ENCODE measurements around the gene ZNF319. TPM values are rescaled to one million over a fixed set of nuclear protein-coding genes. Genes with fewer than 3 reads are reported as not detected.

Gene ZNF319
- polyA plus RNA-seq, 1 experiment = 4.7 TPM

DNA sequence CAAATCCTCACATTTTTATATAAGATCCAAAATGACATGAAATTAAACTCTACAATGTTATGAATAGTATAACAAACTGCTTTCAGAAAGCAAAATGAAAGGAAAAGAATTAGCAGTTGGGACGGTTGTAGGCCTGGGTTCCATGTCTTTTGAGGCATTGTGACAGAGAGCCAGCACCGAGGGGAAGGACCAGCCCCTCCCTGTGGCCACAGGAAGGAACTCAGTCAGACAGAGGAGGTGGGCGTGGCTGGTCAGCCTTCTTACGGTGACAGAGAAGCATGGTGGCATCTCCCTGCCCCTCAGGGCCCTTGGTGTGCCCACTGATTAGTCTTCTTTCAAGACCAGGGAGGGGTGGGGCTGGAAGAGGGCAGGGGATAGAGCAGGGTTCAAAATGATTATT, 5.7 kb downstream of the ZNF319 start:
- no peak for DNase-seq (ENCODE audit: low read depth, low spot score)
- H3K27me3 ChIP-seq (ENCODE audit: control insufficient read depth, insufficient read depth, low read length) = no peaks in the 10 kb centered on the region
- POLR2A ChIA-PET = no interaction called here
- TF ChIP-seq, protein P1, sequence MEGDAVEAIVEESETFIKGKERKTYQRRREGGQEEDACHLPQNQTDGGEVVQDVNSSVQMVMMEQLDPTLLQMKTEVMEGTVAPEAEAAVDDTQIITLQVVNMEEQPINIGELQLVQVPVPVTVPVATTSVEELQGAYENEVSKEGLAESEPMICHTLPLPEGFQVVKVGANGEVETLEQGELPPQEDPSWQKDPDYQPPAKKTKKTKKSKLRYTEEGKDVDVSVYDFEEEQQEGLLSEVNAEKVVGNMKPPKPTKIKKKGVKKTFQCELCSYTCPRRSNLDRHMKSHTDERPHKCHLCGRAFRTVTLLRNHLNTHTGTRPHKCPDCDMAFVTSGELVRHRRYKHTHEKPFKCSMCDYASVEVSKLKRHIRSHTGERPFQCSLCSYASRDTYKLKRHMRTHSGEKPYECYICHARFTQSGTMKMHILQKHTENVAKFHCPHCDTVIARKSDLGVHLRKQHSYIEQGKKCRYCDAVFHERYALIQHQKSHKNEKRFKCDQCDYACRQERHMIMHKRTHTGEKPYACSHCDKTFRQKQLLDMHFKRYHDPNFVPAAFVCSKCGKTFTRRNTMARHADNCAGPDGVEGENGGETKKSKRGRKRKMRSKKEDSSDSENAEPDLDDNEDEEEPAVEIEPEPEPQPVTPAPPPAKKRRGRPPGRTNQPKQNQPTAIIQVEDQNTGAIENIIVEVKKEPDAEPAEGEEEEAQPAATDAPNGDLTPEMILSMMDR (IDR thresholded peaks at IDR 0.05; ENCODE audit: low read depth, low read length) = peak; percentile 32
- H3K9me3 ChIP-seq (ENCODE audit: control insufficient read depth, insufficient read depth, low read length) = no peaks in the 10 kb centered on the region
- CTCF ChIA-PET = no interaction called here
- no peak overlapping the region for H3K4me3 ChIP-seq (ENCODE audit: low read depth, low read length)
- H3K27ac ChIP-seq (ENCODE audit: low read depth, low read length) = no peak overlapping the region

DNA sequence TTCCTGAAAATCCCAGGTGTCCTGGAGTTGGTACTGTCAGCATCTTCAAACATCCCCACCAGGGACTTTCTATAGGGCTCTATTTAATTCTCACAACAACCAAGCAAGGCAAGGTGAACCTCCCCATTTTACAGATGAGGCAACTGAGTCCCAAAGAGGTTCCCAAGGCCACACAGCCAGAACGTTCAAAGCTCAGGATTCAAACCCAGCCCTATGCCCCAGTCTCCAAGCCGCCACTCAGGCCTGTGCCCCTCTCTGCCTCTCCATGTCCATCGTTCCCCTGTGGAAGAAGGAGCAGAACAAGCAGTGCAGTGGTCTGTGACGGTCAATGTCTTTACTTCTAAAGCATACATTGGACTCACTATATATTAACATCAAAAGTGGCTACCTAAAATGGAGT, 6.1 kb downstream of the ZNF319 start:
- ChIA-PET CTCF (no interaction called here), POLR2A (no interaction called here)
- TF ChIP-seq, protein P1 (IDR thresholded peaks at IDR 0.05; ENCODE audit: low read depth, low read length) = no peak
- no peaks in the 10 kb centered on the region for H3K9me3 ChIP-seq (ENCODE audit: control insufficient read depth, insufficient read depth, low read length)
- DNase-seq (ENCODE audit: low read depth, low spot score) = no peak
- no peak overlapping the region for H3K27ac ChIP-seq (ENCODE audit: low read depth, low read length)
- H3K4me3 ChIP-seq (ENCODE audit: low read depth, low read length) = no peak overlapping the region
- no peaks in the 10 kb centered on the region for H3K27me3 ChIP-seq (ENCODE audit: control insufficient read depth, insufficient read depth, low read length)

DNA sequence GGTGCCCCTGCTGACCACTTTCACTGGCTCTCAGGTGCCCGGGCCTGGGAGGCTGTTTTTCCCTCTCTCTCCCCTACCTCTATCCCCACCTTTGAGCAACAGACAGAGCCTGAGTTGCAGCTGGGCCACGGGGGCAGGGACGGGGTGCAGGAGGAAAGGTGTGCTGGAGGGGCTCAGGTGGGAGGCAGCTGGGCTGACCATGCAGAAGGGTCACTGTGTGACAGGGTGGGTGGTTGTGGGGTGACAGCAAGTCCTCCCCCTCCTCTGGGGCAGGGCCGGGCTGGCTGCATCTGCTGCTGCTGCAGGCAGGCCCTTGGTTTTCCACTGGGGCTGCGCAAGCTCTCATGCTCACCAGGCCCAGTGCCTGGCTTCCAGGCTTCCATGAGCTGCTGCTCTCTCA, 6.6 kb downstream of the ZNF319 start:
- no peak overlapping the region for H3K27ac ChIP-seq (ENCODE audit: low read depth, low read length)
- POLR2A ChIA-PET = no interaction called here
- no peak overlapping the region for H3K4me3 ChIP-seq (ENCODE audit: low read depth, low read length)
- peaks cover under 1% of the 10 kb centered on the region for H3K27me3 ChIP-seq (ENCODE audit: control insufficient read depth, insufficient read depth, low read length)
- H3K9me3 ChIP-seq (ENCODE audit: control insufficient read depth, insufficient read depth, low read length) = no peaks in the 10 kb centered on the region
- TF ChIP-seq, protein P1 (IDR thresholded peaks at IDR 0.05; ENCODE audit: low read depth, low read length) = no peak
- CTCF ChIA-PET = no interaction called here
- DNase-seq (ENCODE audit: low read depth, low spot score) = no peak

DNA sequence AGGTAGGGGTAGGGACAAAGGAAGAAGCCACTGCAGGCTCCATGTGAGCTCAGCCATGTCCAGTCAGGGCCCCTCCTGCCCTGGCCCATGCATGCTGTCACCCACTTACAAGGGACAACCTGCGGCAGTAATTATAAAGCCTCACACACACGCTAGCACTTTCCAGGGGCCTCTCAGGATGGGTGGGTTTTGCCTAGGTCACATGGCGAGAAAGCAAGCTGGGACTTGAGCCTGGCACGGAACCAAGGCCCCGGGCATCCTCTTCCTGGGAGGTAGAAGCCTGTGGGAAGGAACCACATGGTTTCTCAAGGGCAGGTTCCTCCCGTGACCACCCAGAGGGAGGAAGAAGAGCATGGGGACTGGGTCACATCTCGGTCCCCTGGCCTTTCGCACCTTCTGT, 7.0 kb downstream of the ZNF319 start:
- TF ChIP-seq, protein P1 (IDR thresholded peaks at IDR 0.05; ENCODE audit: low read depth, low read length) = no peak
- DNase-seq (ENCODE audit: low read depth, low spot score) = no peak
- CTCF ChIA-PET = no interaction called here
- no peak overlapping the region for H3K4me3 ChIP-seq (ENCODE audit: low read depth, low read length)
- H3K27me3 ChIP-seq (ENCODE audit: control insufficient read depth, insufficient read depth, low read length) = peaks cover 5% of the 10 kb centered on the region
- POLR2A ChIA-PET = no interaction called here
- no peak overlapping the region for H3K27ac ChIP-seq (ENCODE audit: low read depth, low read length)
- H3K9me3 ChIP-seq (ENCODE audit: control insufficient read depth, insufficient read depth, low read length) = no peaks in the 10 kb centered on the region

DNA sequence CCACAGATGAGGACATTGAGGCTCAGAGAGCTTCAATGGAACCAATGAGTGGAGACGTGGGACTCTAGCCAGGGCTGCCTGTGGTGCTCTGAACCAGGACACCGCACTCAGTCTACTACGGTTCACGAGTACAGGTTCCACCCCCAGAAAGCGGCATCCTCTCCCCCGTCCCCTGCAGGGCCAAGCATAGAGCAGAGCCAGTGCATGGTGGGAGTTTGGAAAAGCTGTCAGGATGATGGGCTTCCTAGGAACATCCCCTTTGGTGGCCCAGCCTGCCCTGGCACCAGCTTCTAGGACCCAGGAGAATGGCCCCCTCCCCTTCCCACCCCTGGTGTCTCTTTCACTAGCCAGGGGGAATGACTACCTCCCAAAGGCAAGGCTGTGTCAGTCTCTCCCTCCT, 8.4 kb downstream of the ZNF319 start:
- H3K27ac ChIP-seq (ENCODE audit: low read depth, low read length) = no peak overlapping the region
- ChIA-PET CTCF (no interaction called here), POLR2A (no interaction called here)
- no peak overlapping the region for H3K4me3 ChIP-seq (ENCODE audit: low read depth, low read length)
- no peak for DNase-seq (ENCODE audit: low read depth, low spot score)
- no peaks in the 10 kb centered on the region for H3K9me3 ChIP-seq (ENCODE audit: control insufficient read depth, insufficient read depth, low read length)
- peaks cover 14% of the 10 kb centered on the region for H3K27me3 ChIP-seq (ENCODE audit: control insufficient read depth, insufficient read depth, low read length)
- TF ChIP-seq, protein P1 (IDR thresholded peaks at IDR 0.05; ENCODE audit: low read depth, low read length) = no peak
